Fibroblast of lung (primary cell): Measurements from ENCODE around the gene ITPA.

ENCODE experiments used
- CTCF ChIP-seq, 2 donors: IDR thresholded peaks in 1 of 2; conservative IDR thresholded peaks in 1 of 2; 1 replicate in 1 of 2; 2 replicates in 1 of 2; pipeline ENCODE4 v1.5.1; 2011 to 2012; ENCODE audit warnings: low read length in 2 of 2, control low read depth in 1 of 2, inconsistent platforms in 1 of 2, low read depth in 1 of 2, mild to moderate bottlenecking in 1 of 2
- EZH2 ChIP-seq: IDR thresholded peaks from 2 replicates; pipeline ENCODE4 v1.5.1; 2012; ENCODE audit warnings: low read length, control low read depth, mild to moderate bottlenecking; ENCODE audit errors: missing control alignments

- no peak for TF ChIP-seq CTCF (conservative IDR thresholded peaks at IDR 0.05 in 1 of 2, IDR thresholded peaks at IDR 0.05 in 1 of 2; ENCODE audit: low read depth in 1 of 2, low read length in 2 of 2)
- TF ChIP-seq EZH2 = no peak
Observed at GRCh38 chr20:3203315-3204123, 5.8 kb upstream of the ITPA start.
